Activated T-cell treated with anti-CD3 and anti-CD28 coated beads, Interleukin-2, amount 50 U/mL, for 1 hour (primary cell): ENCODE results near the gene EID1.
"Not testable (repeated sequence)": the region's sequence is repeated elsewhere in the genome, so short reads cannot be mapped to it uniquely, and the experiment has no call there.

ENCODE experiments used
- DNase-seq: peaks from one replicate; pipeline ENCODE4 v3.0.0-alpha.2; 2020

Gene EID1

GRCh38 chr15:48871542-48871941, 6.4 kb upstream of the EID1 start:
- no peak for DNase-seq

GRCh38 chr15:48872632-48873031, 5.3 kb upstream of the EID1 start:
- DNase-seq: no peak

DNA sequence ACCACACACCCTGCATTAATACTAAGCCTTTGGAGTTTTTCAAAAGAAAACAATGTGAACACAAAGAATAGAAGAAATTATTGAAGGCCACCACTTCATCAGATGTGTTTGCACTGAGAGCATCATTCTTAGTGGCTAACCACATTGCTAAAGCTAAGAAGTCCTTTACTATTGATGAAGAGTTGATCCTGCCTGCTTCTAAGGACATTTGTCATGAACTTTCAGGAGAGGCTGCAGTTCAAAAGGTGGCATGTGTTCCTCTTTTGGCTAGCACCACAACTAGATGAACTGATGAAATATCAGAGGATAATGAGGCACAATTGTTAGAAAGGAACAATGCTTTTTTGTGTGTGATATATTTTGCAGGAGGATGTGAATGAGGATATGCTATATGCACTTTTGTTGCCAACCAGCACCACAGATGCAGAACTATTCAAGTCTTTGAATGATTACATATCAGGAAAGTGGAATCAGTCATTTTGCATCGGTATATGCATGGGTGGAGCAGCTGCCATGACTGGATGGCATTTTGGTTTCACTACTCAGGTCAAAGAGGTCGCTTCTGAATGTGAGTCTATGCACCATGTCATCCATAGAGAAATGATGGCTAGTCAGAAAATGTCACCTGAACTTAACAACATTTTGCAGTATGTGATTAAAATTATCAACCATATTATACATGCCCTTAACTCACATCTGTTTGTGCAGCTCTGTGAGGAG, 2.5 kb upstream of the EID1 start:
- no peak for DNase-seq

- DNase-seq: no peak
These were observed 1.9 kb upstream of the EID1 start for GRCh38 chr15:48876057-48876456.

DNA sequence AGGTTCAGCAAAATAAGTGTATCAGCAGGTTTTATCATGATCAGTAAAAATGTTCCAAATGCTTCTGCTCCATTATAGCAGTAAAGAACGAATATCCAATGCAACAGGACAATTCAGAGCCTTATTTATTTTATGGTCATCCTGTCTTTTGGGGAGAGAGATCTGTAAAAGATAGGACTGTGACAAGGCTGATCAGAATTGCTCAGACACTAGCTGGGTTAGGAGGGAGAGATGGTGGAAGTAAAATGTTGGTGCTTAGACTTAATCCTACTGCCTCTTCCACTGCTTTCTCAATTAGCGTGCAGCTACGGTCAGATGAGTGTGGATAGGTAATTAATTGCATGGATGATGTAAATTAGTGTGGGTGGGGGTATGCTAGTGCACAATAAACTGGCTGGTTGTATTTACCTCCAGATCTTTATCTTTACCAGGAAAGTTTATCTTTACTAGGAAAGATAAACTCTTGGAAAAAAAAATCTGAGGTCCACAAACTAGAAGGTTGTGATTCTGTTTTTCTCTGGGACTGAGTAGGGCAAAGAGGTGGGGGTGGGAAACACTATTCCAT, 2.2 kb downstream of the EID1 start:
- DNase-seq: no peak

DNA sequence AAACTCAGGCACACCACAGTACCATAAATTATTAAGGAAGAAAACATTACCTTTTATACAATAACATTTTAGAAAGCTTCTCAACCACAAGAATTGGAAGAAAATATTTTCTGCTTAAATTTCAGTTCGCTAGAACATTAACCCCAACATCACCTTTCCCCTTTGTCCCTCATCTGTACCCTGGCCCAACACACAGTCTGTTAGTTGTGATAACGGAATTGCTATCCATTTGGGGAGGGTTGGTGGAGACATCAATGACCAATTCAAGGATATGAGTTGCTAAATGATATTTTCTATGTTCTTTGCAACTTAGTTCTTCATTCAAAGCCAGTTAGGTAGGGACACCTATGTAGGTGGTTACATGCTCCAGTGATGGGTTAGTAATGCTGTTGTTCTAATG, 5.8 kb downstream of the EID1 start:
- DNase-seq: no peak

GRCh38 chr15:48887144-48887543, 9.2 kb downstream of the EID1 start:
- no peak for DNase-seq

GRCh38 chr15:48888191-48888590, 10.3 kb downstream of the EID1 start:
- DNase-seq: no peak

DNA sequence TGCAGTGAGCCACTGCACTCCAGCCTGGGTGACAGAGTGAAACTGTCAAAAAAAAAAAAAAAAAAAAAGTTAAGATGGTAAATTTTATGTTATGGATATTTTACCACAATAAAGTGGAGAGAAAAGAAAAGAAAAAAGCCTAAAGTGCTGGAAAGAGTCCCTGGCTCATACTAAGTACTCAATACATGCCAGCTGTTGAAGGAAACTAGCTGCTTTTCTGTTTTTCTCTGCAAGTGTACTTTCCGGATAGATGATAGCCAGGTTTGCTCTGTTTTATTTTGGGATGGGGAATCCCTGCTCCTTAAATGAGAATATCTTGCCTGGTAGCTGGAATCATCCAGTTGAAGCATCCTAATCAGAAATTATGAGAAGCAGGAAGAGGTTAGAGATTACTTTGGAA, 10.9 kb downstream of the EID1 start:
- no peak for DNase-seq

- no peak for DNase-seq
These were observed 12.0 kb downstream of the EID1 start for GRCh38 chr15:48889925-48890324.

- no peak for DNase-seq
These were observed 12.5 kb downstream of the EID1 start for GRCh38 chr15:48890375-48890972.

DNA sequence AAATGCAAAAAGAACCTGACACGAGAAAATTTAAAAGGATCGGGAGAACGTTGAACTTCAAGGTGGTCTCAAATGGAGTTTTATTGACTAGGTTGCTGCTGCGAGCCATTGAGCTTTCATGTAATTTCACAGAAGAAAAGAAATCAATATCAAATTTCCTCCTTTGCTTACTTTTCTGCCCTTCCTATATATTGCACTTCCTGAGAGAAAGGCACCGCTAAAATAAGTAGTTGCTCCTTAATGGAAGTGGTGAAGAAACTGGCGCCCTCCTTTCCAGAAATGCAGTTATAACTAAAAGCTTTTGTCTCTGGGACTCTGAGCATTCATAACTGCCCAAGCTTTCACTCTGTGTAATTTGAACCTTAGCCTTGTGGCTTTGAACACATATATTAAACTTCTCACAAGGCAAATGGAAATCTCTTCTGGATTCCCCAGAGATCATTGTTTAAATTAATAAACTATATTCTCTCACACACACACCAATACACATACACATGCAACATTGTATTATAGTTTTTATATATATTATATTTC, 13.4 kb downstream of the EID1 start:
- no peak for DNase-seq

DNA sequence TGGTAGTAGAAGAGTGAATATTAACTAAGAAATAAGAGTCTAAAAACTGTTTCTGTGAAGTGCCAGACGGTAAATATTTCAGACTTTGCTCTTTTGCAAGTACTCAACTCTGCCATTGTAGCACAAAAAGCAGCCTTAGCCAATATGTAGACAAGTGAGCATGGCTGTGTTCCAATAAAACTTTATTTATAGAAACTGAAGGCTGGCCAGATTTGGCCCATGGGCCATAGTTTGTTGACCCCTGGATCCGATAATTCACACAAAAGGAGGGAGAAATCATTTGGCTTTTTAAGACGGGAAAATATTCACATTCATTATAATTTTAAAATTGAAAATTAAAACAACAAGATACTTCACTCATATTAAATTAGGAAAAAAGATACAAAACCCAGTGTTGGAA, 15.4 kb downstream of the EID1 start:
- DNase-seq: no peak

GRCh38 chr15:48896869-48897814, 19.2 kb downstream of the EID1 start:
- no peak for DNase-seq

- DNase-seq: no peak
These were observed 20.1 kb downstream of the EID1 start for GRCh38 chr15:48898032-48898431.

DNA sequence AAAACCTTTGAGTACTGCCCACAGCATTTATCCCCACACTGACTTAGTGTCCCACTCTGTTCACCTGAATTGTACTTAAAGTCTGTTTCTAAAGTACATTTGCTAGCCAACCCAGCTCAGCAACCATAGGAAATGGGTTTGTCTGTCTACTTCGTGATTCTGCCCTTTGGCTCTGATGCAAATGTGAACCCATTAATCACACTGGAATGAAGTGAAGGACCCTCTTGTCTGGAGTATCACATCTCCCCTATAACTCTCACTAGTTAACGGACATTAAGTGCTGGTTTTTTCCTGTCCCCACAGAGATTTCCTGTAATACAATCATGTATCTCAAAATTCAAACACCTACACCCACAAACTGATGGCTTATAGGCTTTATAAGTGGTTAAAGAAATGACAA, 20.5 kb downstream of the EID1 start:
- DNase-seq: no peak

- DNase-seq: no peak
These were observed 21.9 kb downstream of the EID1 start for GRCh38 chr15:48899793-48900192.

DNA sequence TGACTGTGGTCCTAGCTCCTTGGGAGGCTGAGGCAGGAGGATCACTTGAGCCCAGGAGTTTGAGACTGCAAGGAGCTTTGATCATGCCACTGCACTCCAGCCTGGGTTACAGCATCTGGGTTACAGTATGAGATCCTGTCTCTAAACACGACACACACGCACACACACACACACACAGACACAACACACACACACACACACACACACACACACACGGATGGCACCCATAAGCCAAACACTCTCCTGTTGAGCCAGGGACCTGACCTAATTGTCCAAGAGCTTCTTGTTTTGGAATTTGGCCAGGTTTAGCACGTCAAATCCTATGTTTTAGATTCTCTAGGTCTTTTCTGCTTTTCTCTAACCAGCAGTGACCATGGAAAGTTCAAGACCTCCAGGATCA, 26.8 kb downstream of the EID1 start:
- no peak for DNase-seq

DNA sequence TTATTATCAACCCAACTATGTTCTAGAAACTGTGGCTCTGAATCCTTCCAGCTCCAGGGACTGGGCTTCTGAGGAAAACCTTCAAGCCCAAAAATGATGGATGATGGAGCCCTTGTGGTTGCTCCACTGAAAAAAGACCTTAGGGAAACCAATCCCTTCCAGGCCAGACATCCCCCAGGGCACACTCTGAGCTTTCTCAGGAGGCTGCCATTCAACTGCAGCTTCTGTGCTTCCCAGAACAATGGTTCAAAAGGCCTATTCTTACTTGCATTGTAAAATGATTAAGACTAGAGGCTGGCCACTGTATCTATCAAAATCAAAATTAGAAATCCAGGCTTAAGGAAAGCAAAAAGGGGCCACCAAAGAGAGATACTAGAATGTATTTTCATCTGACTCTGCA, 27.3 kb downstream of the EID1 start:
- no peak for DNase-seq

- no peak for DNase-seq
These were observed 27.9 kb downstream of the EID1 start for GRCh38 chr15:48905847-48906246.

DNA sequence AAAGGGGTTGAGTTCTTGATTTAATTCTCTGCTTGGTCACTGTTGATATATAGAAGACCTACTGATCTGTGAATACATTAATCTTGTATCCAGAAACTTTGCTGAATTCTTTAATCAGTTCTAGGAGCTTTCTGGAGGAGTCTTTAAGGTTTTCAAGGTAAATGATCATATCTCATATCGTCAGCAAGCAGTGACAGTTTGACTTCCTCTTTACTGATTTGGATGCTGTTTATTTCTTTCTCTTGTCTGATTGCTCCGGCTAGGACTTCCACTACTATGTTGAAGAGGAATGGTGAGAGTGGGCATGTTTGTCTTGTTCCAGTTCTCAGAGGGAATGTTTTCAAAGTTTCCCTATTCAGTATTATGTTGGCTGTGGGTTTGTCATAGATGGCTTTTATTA, 31.4 kb downstream of the EID1 start:
- DNase-seq: not testable (repeated sequence)

DNA sequence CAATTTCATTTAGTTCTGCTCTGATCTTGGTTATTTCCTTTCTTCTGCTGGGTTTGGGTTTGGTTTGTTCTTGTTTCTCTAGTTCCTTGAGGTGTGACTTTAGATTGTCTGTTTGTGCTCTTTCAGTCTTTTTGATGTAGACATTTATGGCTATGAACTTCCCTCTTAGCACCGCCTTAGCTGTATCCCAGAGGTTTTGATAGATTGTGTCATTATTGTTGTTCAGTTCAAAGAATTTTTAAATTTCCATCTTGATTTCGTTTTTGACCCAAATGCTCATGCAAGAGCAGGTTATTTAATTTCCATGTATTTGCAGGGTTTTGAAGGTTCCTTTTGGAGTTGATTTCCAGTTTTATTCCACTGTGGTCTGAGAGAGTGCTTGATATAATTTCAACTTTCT, 32.6 kb downstream of the EID1 start:
- not testable (repeated sequence) for DNase-seq

- DNase-seq: no peak
These were observed 35.2 kb downstream of the EID1 start for GRCh38 chr15:48913141-48913540.
